Rectal smooth muscle tissue (tissue), 1 donor: ENCODE measurements around the gene LIMS1.
A peak's percentile ranks its signal among the peaks of the same experiment; 100 is the strongest.
"Not testable (repeated sequence)": the region's sequence is repeated elsewhere in the genome, so short reads cannot be mapped to it uniquely, and the experiment has no call there.

Experiments used
- H3K27ac ChIP-seq: one replicate; pipeline ENCODE4 v1.7.0; 2013; ENCODE audit warnings: low read depth, low read length, inconsistent platforms
- H3K27me3 ChIP-seq: one replicate; pipeline ENCODE4 v1.7.0; 2013; ENCODE audit warnings: low read length; ENCODE audit not compliant: control insufficient read depth, insufficient read depth
- H3K36me3 ChIP-seq: one replicate; pipeline ENCODE4 v1.7.0; 2013; ENCODE audit warnings: low read length; ENCODE audit not compliant: control insufficient read depth, insufficient read depth
- H3K4me1 ChIP-seq: one replicate; pipeline ENCODE4 v1.7.0; 2013; ENCODE audit warnings: low read length; ENCODE audit not compliant: control insufficient read depth, insufficient read depth
- H3K4me3 ChIP-seq: one replicate; pipeline ENCODE4 v1.7.0; 2013; ENCODE audit warnings: low read length
- H3K9ac ChIP-seq: one replicate; pipeline ENCODE4 v1.7.0; 2013; ENCODE audit warnings: low read length

The LIMS1 gene

GRCh38 chr2:108654521-108655125 lies 120.4 kb downstream of the LIMS1 start:
- H3K9ac ChIP-seq, H3K4me3 ChIP-seq, H3K4me1 ChIP-seq, H3K36me3 ChIP-seq, H3K27me3 ChIP-seq: not testable (repeated sequence)
- peak overlapping the region; percentile 61 for H3K27ac ChIP-seq

- not testable (repeated sequence) for H3K9ac ChIP-seq, H3K4me3 ChIP-seq, H3K27ac ChIP-seq, H3K4me1 ChIP-seq, H3K36me3 ChIP-seq, H3K27me3 ChIP-seq
Observed at GRCh38 chr2:108655270-108655669, 121.0 kb downstream of the LIMS1 start.

GRCh38 chr2:108656282-108656681 lies 122.0 kb downstream of the LIMS1 start:
- not testable (repeated sequence) for H3K27me3 ChIP-seq, H3K36me3 ChIP-seq, H3K9ac ChIP-seq, H3K4me3 ChIP-seq, H3K27ac ChIP-seq, H3K4me1 ChIP-seq

GRCh38 chr2:108657517-108657916 lies 123.2 kb downstream of the LIMS1 start:
- H3K36me3 ChIP-seq, H3K27me3 ChIP-seq, H3K9ac ChIP-seq, H3K27ac ChIP-seq, H3K4me3 ChIP-seq, H3K4me1 ChIP-seq: not testable (repeated sequence)

- not testable (repeated sequence) for H3K27ac ChIP-seq, H3K27me3 ChIP-seq, H3K36me3 ChIP-seq, H3K4me1 ChIP-seq, H3K4me3 ChIP-seq, H3K9ac ChIP-seq
Observed at GRCh38 chr2:108658553-108658952, 124.3 kb downstream of the LIMS1 start.

GRCh38 chr2:108661493-108661892 lies 127.2 kb downstream of the LIMS1 start:
- not testable (repeated sequence) for H3K27me3 ChIP-seq, H3K36me3 ChIP-seq, H3K4me1 ChIP-seq, H3K4me3 ChIP-seq, H3K9ac ChIP-seq
- H3K27ac ChIP-seq = peak overlapping the region; percentile 40

- H3K27ac ChIP-seq = peak overlapping the region; percentile 40
- not testable (repeated sequence) for H3K9ac ChIP-seq, H3K4me1 ChIP-seq, H3K4me3 ChIP-seq, H3K27me3 ChIP-seq, H3K36me3 ChIP-seq
Observed at GRCh38 chr2:108662207-108662612, 127.9 kb downstream of the LIMS1 start.

GRCh38 chr2:108663346-108663745 lies 129.1 kb downstream of the LIMS1 start:
- H3K9ac ChIP-seq, H3K27ac ChIP-seq, H3K4me1 ChIP-seq, H3K4me3 ChIP-seq, H3K27me3 ChIP-seq, H3K36me3 ChIP-seq: not testable (repeated sequence)

- H3K4me3 ChIP-seq, H3K9ac ChIP-seq, H3K36me3 ChIP-seq, H3K27me3 ChIP-seq, H3K4me1 ChIP-seq, H3K27ac ChIP-seq: not testable (repeated sequence)
Observed at GRCh38 chr2:108664089-108664488, 129.8 kb downstream of the LIMS1 start.

GRCh38 chr2:108664979-108665378 lies 130.7 kb downstream of the LIMS1 start:
- not testable (repeated sequence) for H3K9ac ChIP-seq, H3K4me1 ChIP-seq, H3K27me3 ChIP-seq, H3K27ac ChIP-seq, H3K4me3 ChIP-seq, H3K36me3 ChIP-seq

- H3K27me3 ChIP-seq, H3K9ac ChIP-seq, H3K4me3 ChIP-seq, H3K36me3 ChIP-seq, H3K27ac ChIP-seq, H3K4me1 ChIP-seq: not testable (repeated sequence)
Observed at GRCh38 chr2:108665975-108666374, 131.7 kb downstream of the LIMS1 start.

GRCh38 chr2:108667140-108667539 lies 132.9 kb downstream of the LIMS1 start:
- H3K4me3 ChIP-seq, H3K27me3 ChIP-seq, H3K9ac ChIP-seq, H3K4me1 ChIP-seq, H3K27ac ChIP-seq, H3K36me3 ChIP-seq: not testable (repeated sequence)

GRCh38 chr2:108670282-108670681 lies 136.0 kb downstream of the LIMS1 start:
- H3K27me3 ChIP-seq, H3K9ac ChIP-seq, H3K27ac ChIP-seq, H3K4me1 ChIP-seq, H3K36me3 ChIP-seq, H3K4me3 ChIP-seq: not testable (repeated sequence)
